ENCODE data around the gene TNFAIP8L3. TPM values are rescaled to one million over a fixed set of nuclear protein-coding genes. Genes with fewer than 3 reads are reported as not detected.

The TNFAIP8L3 gene
- polyA plus RNA-seq, 2 of the 4 experiments (the other 2 are of a cell fraction) = 0.26 to 1.8 TPM

DNA sequence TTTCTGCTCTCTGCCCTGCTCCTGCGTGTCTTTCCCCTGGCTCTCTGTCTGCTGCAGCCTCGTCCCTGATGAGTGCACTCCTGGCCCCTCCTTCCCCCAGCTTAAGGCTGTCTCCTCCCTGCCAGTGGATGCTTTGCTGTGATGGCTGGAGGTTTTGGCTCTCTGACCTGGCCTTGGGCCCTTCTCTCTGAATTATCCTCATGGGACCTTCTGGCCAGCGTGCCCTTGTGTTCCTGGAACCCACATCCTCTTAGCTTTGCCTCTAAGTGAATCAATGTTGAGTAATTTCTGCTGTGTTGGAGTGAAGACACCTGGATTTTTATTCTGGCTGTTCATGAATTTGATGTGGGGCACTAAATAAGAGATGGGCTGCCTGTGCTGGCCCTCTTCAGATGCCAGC is 9.8 kb upstream of the TNFAIP8L3 start:
- Histone ChIP-seq H3K4me3 (no peak overlapping the region), H3K4me1 (no peaks in the 10 kb centered on the region), H3K9me3 (no peaks in the 10 kb centered on the region; the same call in 2 of the 3 replicates), H3K27ac (no peak overlapping the region), H3K4me2 (no peak overlapping the region)
- peak in 1 of 2 experiments; percentile 28; a peak in 2 of 6 replicates for ATAC-seq
- FAIRE-seq = no peak
- CTCF ChIA-PET = interaction anchor here (0.6 to 2.3 kb wide), 4 partner anchors 17 to 89 kb away, joined by 3 to 9 read pairs (median 4); no protein-coding TSS in a partner anchor
- no peak for DNase-seq (ENCODE audit: low read depth in 1 of 2, low spot score in 1 of 2)
- 36% methylated on average over 3 of the region's 3 CpGs for WGBS (ENCODE audit: missing lambda C conversion rate)
- TF ChIP-seq ZNF302 (CRISPR knock-in tag; IDR thresholded peaks at IDR 0.05) (no peak), FOSL2 (IDR thresholded peaks at IDR 0.05) (no peak), FOSL2 (CRISPR knock-in tag; IDR thresholded peaks at IDR 0.05) (no peak), TP53 (CRISPR knock-in tag; IDR thresholded peaks at IDR 0.05) (no peak), RCOR1 (IDR thresholded peaks at IDR 0.05; ENCODE audit: low read depth, low read length) (no peak), ZFP36 (IDR thresholded peaks at IDR 0.05; ENCODE audit: borderline replicate concordance, partially characterized antibody) (no peak), HES2 (IDR thresholded peaks at IDR 0.05) (no peak), EHF (CRISPR knock-in tag; IDR thresholded peaks at IDR 0.05) (no peak), HOXB5 (CRISPR knock-in tag; IDR thresholded peaks at IDR 0.05) (no peak), CBX8 (IDR thresholded peaks at IDR 0.05) (no peak), ZSCAN20 (CRISPR knock-in tag; IDR thresholded peaks at IDR 0.05) (no peak), TFCP2L1 (CRISPR knock-in tag; IDR thresholded peaks at IDR 0.05) (no peak), CEBPB (IDR thresholded peaks at IDR 0.05) (no peak), JUNB (IDR thresholded peaks at IDR 0.05) (no peak), RFX5 (IDR thresholded peaks at IDR 0.05) (no peak), NR3C1 (IDR thresholded peaks at IDR 0.05) (no peak), POLR2AphosphoS2 (conservative IDR thresholded peaks at IDR 0.05; ENCODE audit: low read length) (no peak), HEYL (CRISPR knock-in tag; IDR thresholded peaks at IDR 0.05) (no peak)
- TF ChIP-seq, protein P1, sequence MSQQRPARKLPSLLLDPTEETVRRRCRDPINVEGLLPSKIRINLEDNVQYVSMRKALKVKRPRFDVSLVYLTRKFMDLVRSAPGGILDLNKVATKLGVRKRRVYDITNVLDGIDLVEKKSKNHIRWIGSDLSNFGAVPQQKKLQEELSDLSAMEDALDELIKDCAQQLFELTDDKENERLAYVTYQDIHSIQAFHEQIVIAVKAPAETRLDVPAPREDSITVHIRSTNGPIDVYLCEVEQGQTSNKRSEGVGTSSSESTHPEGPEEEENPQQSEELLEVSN (IDR thresholded peaks at IDR 0.05; ENCODE audit: borderline replicate concordance, low read depth) = no peak
- TF ChIP-seq, protein P2, sequence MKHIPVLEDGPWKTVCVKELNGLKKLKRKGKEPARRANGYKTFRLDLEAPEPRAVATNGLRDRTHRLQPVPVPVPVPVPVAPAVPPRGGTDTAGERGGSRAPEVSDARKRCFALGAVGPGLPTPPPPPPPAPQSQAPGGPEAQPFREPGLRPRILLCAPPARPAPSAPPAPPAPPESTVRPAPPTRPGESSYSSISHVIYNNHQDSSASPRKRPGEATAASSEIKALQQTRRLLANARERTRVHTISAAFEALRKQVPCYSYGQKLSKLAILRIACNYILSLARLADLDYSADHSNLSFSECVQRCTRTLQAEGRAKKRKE (CRISPR knock-in tag; IDR thresholded peaks at IDR 0.05; ENCODE audit: low read depth) = no peak
- TF ChIP-seq, protein P3, sequence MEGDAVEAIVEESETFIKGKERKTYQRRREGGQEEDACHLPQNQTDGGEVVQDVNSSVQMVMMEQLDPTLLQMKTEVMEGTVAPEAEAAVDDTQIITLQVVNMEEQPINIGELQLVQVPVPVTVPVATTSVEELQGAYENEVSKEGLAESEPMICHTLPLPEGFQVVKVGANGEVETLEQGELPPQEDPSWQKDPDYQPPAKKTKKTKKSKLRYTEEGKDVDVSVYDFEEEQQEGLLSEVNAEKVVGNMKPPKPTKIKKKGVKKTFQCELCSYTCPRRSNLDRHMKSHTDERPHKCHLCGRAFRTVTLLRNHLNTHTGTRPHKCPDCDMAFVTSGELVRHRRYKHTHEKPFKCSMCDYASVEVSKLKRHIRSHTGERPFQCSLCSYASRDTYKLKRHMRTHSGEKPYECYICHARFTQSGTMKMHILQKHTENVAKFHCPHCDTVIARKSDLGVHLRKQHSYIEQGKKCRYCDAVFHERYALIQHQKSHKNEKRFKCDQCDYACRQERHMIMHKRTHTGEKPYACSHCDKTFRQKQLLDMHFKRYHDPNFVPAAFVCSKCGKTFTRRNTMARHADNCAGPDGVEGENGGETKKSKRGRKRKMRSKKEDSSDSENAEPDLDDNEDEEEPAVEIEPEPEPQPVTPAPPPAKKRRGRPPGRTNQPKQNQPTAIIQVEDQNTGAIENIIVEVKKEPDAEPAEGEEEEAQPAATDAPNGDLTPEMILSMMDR (IDR thresholded peaks at IDR 0.05) = no peak
- POLR2A ChIA-PET = no interaction called here

GRCh38 chr15:51103330-51103729 is 8.6 kb upstream of the TNFAIP8L3 start:
- POLR2A ChIA-PET = no interaction called here

More at GRCh38 chr15:51103330-51103729, 8.6 kb upstream of the TNFAIP8L3 start:
- H3K4me2 ChIP-seq = no peak overlapping the region
- CTCF ChIA-PET = no interaction called here
- no peak overlapping the region for H3K4me3 ChIP-seq
- FAIRE-seq = no peak
- H3K27ac ChIP-seq = no peak overlapping the region
- no peak for ATAC-seq
- TF ChIP-seq KDM5A (IDR thresholded peaks at IDR 0.05) (no peak), RNF2 (IDR thresholded peaks at IDR 0.05; ENCODE audit: borderline replicate concordance, low read depth) (no peak), MYC (IDR thresholded peaks at IDR 0.05; ENCODE audit: borderline replicate concordance, low read length) (no peak), EP300 (IDR thresholded peaks at IDR 0.05) (no peak), CHD2 (IDR thresholded peaks at IDR 0.05; ENCODE audit: low read length, partially characterized antibody) (no peak), FOSB (CRISPR knock-in tag; IDR thresholded peaks at IDR 0.05) (no peak), RARB (CRISPR knock-in tag; IDR thresholded peaks at IDR 0.05) (no peak)
- TF ChIP-seq, protein P4, sequence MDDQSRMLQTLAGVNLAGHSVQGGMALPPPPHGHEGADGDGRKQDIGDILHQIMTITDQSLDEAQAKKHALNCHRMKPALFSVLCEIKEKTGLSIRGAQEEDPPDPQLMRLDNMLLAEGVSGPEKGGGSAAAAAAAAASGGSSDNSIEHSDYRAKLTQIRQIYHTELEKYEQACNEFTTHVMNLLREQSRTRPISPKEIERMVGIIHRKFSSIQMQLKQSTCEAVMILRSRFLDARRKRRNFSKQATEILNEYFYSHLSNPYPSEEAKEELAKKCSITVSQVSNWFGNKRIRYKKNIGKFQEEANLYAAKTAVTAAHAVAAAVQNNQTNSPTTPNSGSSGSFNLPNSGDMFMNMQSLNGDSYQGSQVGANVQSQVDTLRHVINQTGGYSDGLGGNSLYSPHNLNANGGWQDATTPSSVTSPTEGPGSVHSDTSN (IDR thresholded peaks at IDR 0.05) = no peak
- TF ChIP-seq, protein P5, sequence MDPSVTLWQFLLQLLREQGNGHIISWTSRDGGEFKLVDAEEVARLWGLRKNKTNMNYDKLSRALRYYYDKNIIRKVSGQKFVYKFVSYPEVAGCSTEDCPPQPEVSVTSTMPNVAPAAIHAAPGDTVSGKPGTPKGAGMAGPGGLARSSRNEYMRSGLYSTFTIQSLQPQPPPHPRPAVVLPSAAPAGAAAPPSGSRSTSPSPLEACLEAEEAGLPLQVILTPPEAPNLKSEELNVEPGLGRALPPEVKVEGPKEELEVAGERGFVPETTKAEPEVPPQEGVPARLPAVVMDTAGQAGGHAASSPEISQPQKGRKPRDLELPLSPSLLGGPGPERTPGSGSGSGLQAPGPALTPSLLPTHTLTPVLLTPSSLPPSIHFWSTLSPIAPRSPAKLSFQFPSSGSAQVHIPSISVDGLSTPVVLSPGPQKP (IDR thresholded peaks at IDR 0.05; ENCODE audit: low read depth, low read length) = no peak
- DNase-seq (ENCODE audit: low read depth in 1 of 2, low spot score in 1 of 2) = no peak
- peaks cover under 1% of the 10 kb centered on the region; the same call in 1 of the 3 replicates for H3K4me1 ChIP-seq
- WGBS (ENCODE audit: missing lambda C conversion rate) = 14% methylated on average over 1 of the region's 1 CpG
- no peaks in the 10 kb centered on the region; the same call in 2 of the 3 replicates for H3K9me3 ChIP-seq
